CD14-positive monocyte (primary cell): ENCODE results near the gene RMI2. TPM values are rescaled to one million over a fixed set of nuclear protein-coding genes. Genes with fewer than 3 reads are reported as not detected.
A peak's percentile ranks its signal among the peaks of the same experiment; 100 is the strongest.

Experiments used
- DNase-seq, 3 donors: peaks; one replicate each; pipeline ENCODE4 v3.0.0-alpha.2; 2011 to 2022
- H2AFZ ChIP-seq: 2 replicates; pipeline ENCODE4 v1.6.0; 2012; ENCODE audit warnings: mild to moderate bottlenecking, low read depth, low read length, inconsistent platforms; ENCODE audit not compliant: insufficient read depth, poor library complexity, severe bottlenecking
- H3K27ac ChIP-seq, 2 donors: 1 replicate in 1 of 2; 2 replicates in 1 of 2; pipeline ENCODE4 v1.5.1; 2012 to 2013; ENCODE audit warnings: low read length in 2 of 2, control low read depth in 1 of 2, inconsistent platforms in 1 of 2, low read depth in 1 of 2, mild to moderate bottlenecking in 1 of 2
- H3K27me3 ChIP-seq, 2 donors: one replicate each; pipeline versions ENCODE4 v1.6.0 to v1.6.1; 2011 to 2013; ENCODE audit warnings: low read length in 2 of 2; ENCODE audit not compliant: control insufficient read depth in 2 of 2, insufficient read depth in 2 of 2
- H3K36me3 ChIP-seq, 2 donors: replicated peaks in 1 of 2; 1 replicate in 1 of 2; 2 replicates in 1 of 2; pipeline versions ENCODE4 v1.5.1 to v1.6.1; 2012 to 2013; ENCODE audit warnings: low read length in 2 of 2, control low read depth in 1 of 2, inconsistent platforms in 1 of 2, mild to moderate bottlenecking in 1 of 2; ENCODE audit not compliant: insufficient read depth in 2 of 2, control insufficient read depth in 1 of 2
- H3K4me1 ChIP-seq, 2 donors: 1 replicate in 1 of 2; 2 replicates in 1 of 2; pipeline versions ENCODE4 v1.5.1 to v1.6.1; 2012 to 2013; ENCODE audit warnings: low read length in 2 of 2, control low read depth in 1 of 2, inconsistent platforms in 1 of 2, mild to moderate bottlenecking in 1 of 2, moderate library complexity in 1 of 2; ENCODE audit not compliant: insufficient read depth in 2 of 2, control insufficient read depth in 1 of 2
- H3K4me2 ChIP-seq: replicated peaks from 2 replicates; pipeline ENCODE3; 2012; ENCODE audit warnings: low read length, moderate library complexity, mild to moderate bottlenecking; ENCODE audit not compliant: poor library complexity, severe bottlenecking; ENCODE audit errors: extremely low read depth
- H3K4me3 ChIP-seq, 3 experiments: fragments of 200-600 bp in 1 of 3; sonication (generic) in 1 of 3; replicated peaks in 1 of 3; 1 replicate in 2 of 3; 2 replicates in 1 of 3; pipeline ENCODE4 v1.5.1; 2011 to 2013; ENCODE audit warnings: low read length in 3 of 3, mild to moderate bottlenecking in 3 of 3, control low read depth in 2 of 3, low read depth in 2 of 3, inconsistent platforms in 1 of 3, moderate library complexity in 1 of 3
- H3K79me2 ChIP-seq: 2 replicates; pipeline ENCODE4 v1.6.0; 2012; ENCODE audit warnings: mild to moderate bottlenecking, control low read depth, inconsistent platforms, low read length, moderate library complexity; ENCODE audit not compliant: insufficient read depth
- H3K9ac ChIP-seq: 2 replicates; pipeline ENCODE4 v1.6.0; 2017; ENCODE audit warnings: low read length, mild to moderate bottlenecking; ENCODE audit not compliant: insufficient read depth, poor library complexity, severe bottlenecking
- H3K9me3 ChIP-seq, 2 donors: replicated peaks in 1 of 2; 1 replicate in 1 of 2; 2 replicates in 1 of 2; pipeline versions ENCODE4 v1.5.1 to v1.6.1; 2012 to 2013; ENCODE audit warnings: low read length in 2 of 2, control low read depth in 1 of 2; ENCODE audit not compliant: control insufficient read depth in 1 of 2, insufficient read depth in 1 of 2
- H4K20me1 ChIP-seq: 2 replicates; pipeline ENCODE4 v1.6.0; 2012; ENCODE audit warnings: mild to moderate bottlenecking, low read length, control low read depth, moderate library complexity; ENCODE audit not compliant: insufficient read depth
- H3K27ac Mint-ChIP-seq, 7 donors: one replicate each; pipeline ENCODE4 v1.8.0; 2020; ENCODE audit warnings: mild to moderate bottlenecking in 7 of 7, mixed read lengths in 7 of 7, moderate library complexity in 6 of 7, inconsistent platforms in 2 of 7
- H3K27me3 Mint-ChIP-seq, 3 donors: one replicate each; pipeline ENCODE4 v1.8.0; 2021 to 2022; ENCODE audit warnings: low read depth in 3 of 3, mild to moderate bottlenecking in 3 of 3, mixed read lengths in 3 of 3, moderate library complexity in 3 of 3, inconsistent platforms in 1 of 3
- H3K36me3 Mint-ChIP-seq, 2 donors: one replicate each; pipeline ENCODE4 v1.8.0; 2020; ENCODE audit warnings: mixed read lengths in 2 of 2, inconsistent platforms in 1 of 2, mild to moderate bottlenecking in 1 of 2
- H3K4me1 Mint-ChIP-seq: one replicate; pipeline ENCODE4 v1.8.0; 2020; ENCODE audit warnings: mild to moderate bottlenecking, mixed read lengths
- H3K4me3 Mint-ChIP-seq, 2 donors: one replicate each; pipeline ENCODE4 v1.8.0; 2020; ENCODE audit warnings: mild to moderate bottlenecking in 2 of 2, mixed read lengths in 2 of 2, moderate library complexity in 1 of 2
- H3K9me3 Mint-ChIP-seq, 7 donors: one replicate each; pipeline ENCODE4 v1.8.0; 2020 to 2022; ENCODE audit warnings: mixed read lengths in 7 of 7, mild to moderate bottlenecking in 6 of 7, moderate library complexity in 6 of 7, inconsistent platforms in 2 of 7
- CTCF ChIP-seq: fragments of 200-600 bp; IDR thresholded peaks from one replicate; pipeline ENCODE4 v1.8.0; 2022; ENCODE audit warnings: antibody characterized with exemption, mild to moderate bottlenecking
- WGBS: methylation state at CpG from one replicate; pipeline ENCODE4 v1.1.5; 2013; ENCODE audit warnings: missing lambda C conversion rate; ENCODE audit not compliant: insufficient coverage; 5-methylcytosine and 5-hydroxymethylcytosine counted together
- intact Hi-C, 2 donors: fragments of 100-400 bp; cut with micrococcal nuclease; formaldehyde crosslinking; loops; one replicate each; pipeline versions ENCODE4 v1.15.0 to v1.15.1; 2023
- polyA plus RNA-seq, 3 donors: library from polyadenylated mRNA; depleted of rRNA in 1 of 3; unstranded in 2 of 3; stranded (reverse) in 1 of 3; fragments of 300-500 nt in 2 of 3; fragments of >200 nt in 1 of 3; fragmentation: Illumina TruSeq in 2 of 3; gene quantifications; 1 replicate in 2 of 3; 2 replicates in 1 of 3; pipeline ENCODE4 v1.2.3, GENCODE V29; 2012 to 2021

Gene RMI2
- polyA plus RNA-seq, 3 donors, result 0.17 to 0.24 (median 0.23) TPM

DNA sequence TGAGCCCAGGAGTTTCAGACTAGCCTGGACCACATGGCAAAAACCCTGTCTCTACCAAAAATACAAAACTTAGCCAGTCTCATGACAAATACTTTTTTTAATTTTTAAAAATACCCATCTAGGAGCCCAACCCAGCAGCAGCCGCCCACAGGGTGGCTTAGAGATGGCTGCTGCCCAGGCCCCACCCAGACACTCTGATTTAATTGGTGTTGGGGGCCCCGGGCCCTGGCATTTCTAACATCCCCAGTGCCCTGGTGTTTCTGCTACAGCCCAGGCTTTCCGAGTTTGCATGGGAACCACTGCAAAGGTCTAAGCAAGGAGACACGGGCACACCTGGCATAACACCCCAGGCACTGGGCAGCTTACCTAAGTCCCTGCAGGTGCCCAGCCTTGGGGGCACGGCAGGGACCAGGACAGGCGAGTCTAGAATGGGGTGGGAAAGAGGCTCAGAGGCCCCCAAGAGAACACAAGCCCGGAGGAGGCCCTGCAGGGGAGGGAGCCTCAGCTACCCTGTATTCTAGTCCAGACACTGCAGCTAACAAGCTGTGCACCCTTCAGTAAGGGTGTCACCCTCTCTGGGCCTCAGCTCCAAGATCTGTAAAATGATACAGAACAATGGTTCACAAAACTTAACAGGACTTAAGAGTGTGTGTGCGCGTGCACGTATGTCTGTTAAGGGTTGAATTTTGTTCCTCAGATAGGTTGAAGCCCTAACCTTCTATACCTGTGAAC is 48.8 kb downstream of the RMI2 start:
- Histone ChIP-seq H4K20me1 (no peaks in the 10 kb centered on the region), H3K4me3 (no peak overlapping the region), H3K9me3 (no peaks in the 10 kb centered on the region), H3K27ac (no peak overlapping the region), H3K4me1 (no peaks in the 10 kb centered on the region), H3K27me3 (no peaks in the 10 kb centered on the region), H2AFZ (no peak overlapping the region), H3K79me2 (no peaks in the 10 kb centered on the region), H3K4me2 (no peak overlapping the region), H3K9ac (no peak overlapping the region), H3K36me3 (no peaks in the 10 kb centered on the region)
- DNase-seq, result no peak
- TF ChIP-seq CTCF, result no peak
- intact Hi-C loops, result loop anchor here in 1 of 2 donors (10.0 kb wide), 1 partner anchor 429 kb away; no protein-coding TSS in a partner anchor
- H3K4me1 Mint-ChIP-seq, result peaks cover 5% of the 10 kb centered on the region
- no peak overlapping the region for H3K4me3 Mint-ChIP-seq
- no peaks in the 10 kb centered on the region for H3K36me3 Mint-ChIP-seq
- H3K27me3 Mint-ChIP-seq, result peaks cover 4 to 9% (median 5%) of the 10 kb centered on the region in 3 donors
- H3K27ac Mint-ChIP-seq, result peak overlapping the region in 1 of 7 donors; percentile 63
- 97% methylated on average over 8 of the region's 10 CpGs for WGBS
- no peaks in the 10 kb centered on the region for H3K9me3 Mint-ChIP-seq

- no peak for DNase-seq
- Histone ChIP-seq H3K36me3 (no peaks in the 10 kb centered on the region), H3K9ac (no peak overlapping the region), H3K79me2 (no peaks in the 10 kb centered on the region), H3K9me3 (no peaks in the 10 kb centered on the region), H3K4me1 (no peaks in the 10 kb centered on the region), H3K4me2 (no peak overlapping the region), H3K27me3 (no peaks in the 10 kb centered on the region), H4K20me1 (no peaks in the 10 kb centered on the region), H3K27ac (no peak overlapping the region), H2AFZ (no peak overlapping the region), H3K4me3 (no peak overlapping the region)
- H3K36me3 Mint-ChIP-seq, result no peaks in the 10 kb centered on the region
- WGBS, result 100% methylated on average over 2 of the region's 3 CpGs
- TF ChIP-seq CTCF, result no peak
- intact Hi-C loops, result loop anchor here in 1 of 2 donors (10.0 kb wide), 1 partner anchor 430 kb away; no protein-coding TSS in a partner anchor
- H3K4me1 Mint-ChIP-seq, result peaks cover 2% of the 10 kb centered on the region
- no peak overlapping the region for H3K27ac Mint-ChIP-seq
- peaks cover 4 to 8% (median 5%) of the 10 kb centered on the region in 3 donors for H3K27me3 Mint-ChIP-seq
- H3K4me3 Mint-ChIP-seq, result no peak overlapping the region
- no peaks in the 10 kb centered on the region for H3K9me3 Mint-ChIP-seq
Observed at GRCh38 chr16:11394593-11394960, 49.3 kb downstream of the RMI2 start.
